CD4-positive, CD25-positive, alpha-beta regulatory T cell (primary cell): ENCODE measurements around the gene EGLN2. TPM values are rescaled to one million over a fixed set of nuclear protein-coding genes. Genes with fewer than 3 reads are reported as not detected.
"Not testable (repeated sequence)": the region's sequence is repeated elsewhere in the genome, so short reads cannot be mapped to it uniquely, and the experiment has no call there.

ENCODE experiments used
- ATAC-seq, 2 donors: fragments of 150-1000 bp; cut with Tn5 transposase; one replicate each; pipeline ENCODE4 v1.10.0; 2021; ENCODE audit warnings: low read depth in 2 of 2, moderate number of reproducible peaks in 2 of 2, moderate library complexity in 1 of 2
- DNase-seq, 3 donors: peaks; one replicate each; pipeline versions ENCODE4 v3.0.0 to v3.0.0-alpha.2; 2012 to 2022; ENCODE audit warnings: mixed read lengths in 1 of 3
- H3K27ac ChIP-seq: one replicate; pipeline ENCODE4 v1.7.0; 2013; ENCODE audit warnings: mild to moderate bottlenecking, low read length; ENCODE audit not compliant: insufficient read depth, poor library complexity, severe bottlenecking
- H3K27me3 ChIP-seq: one replicate; pipeline ENCODE4 v1.7.0; 2013; ENCODE audit warnings: low read length; ENCODE audit not compliant: control insufficient read depth, insufficient read depth
- H3K36me3 ChIP-seq: one replicate; pipeline ENCODE4 v1.7.0; 2013; ENCODE audit warnings: mild to moderate bottlenecking, low read length, moderate library complexity; ENCODE audit not compliant: control insufficient read depth, insufficient read depth
- H3K4me1 ChIP-seq: 2 replicates; pipeline ENCODE4 v1.7.0; 2013; ENCODE audit warnings: mild to moderate bottlenecking, low read length; ENCODE audit not compliant: insufficient read depth, control insufficient read depth, poor library complexity, severe bottlenecking
- H3K4me3 ChIP-seq: one replicate; pipeline ENCODE4 v1.7.0; 2013; ENCODE audit warnings: low read depth, mild to moderate bottlenecking, low read length, moderate library complexity
- H3K9me3 ChIP-seq, 2 experiments: 1 replicate in 1 of 2; 2 replicates in 1 of 2; pipeline ENCODE4 v1.7.0; 2013; ENCODE audit warnings: low read length in 2 of 2, mild to moderate bottlenecking in 1 of 2, moderate library complexity in 1 of 2; ENCODE audit not compliant: control insufficient read depth in 2 of 2
- H3K27ac Mint-ChIP-seq, 3 donors: one replicate each; pipeline ENCODE4 v1.8.0; 2020 to 2022; ENCODE audit warnings: mild to moderate bottlenecking in 3 of 3, mixed read lengths in 3 of 3, moderate library complexity in 2 of 3
- H3K27me3 Mint-ChIP-seq: one replicate; pipeline ENCODE4 v1.8.0; 2022; ENCODE audit warnings: mild to moderate bottlenecking, mixed read lengths
- H3K36me3 Mint-ChIP-seq: one replicate; pipeline ENCODE4 v1.8.0; 2020; ENCODE audit warnings: mixed read lengths
- H3K4me1 Mint-ChIP-seq, 4 donors: one replicate each; pipeline ENCODE4 v1.8.0; 2020 to 2022; ENCODE audit warnings: mixed read lengths in 4 of 4, mild to moderate bottlenecking in 1 of 4
- H3K4me3 Mint-ChIP-seq, 4 donors: one replicate each; pipeline ENCODE4 v1.8.0; 2020 to 2022; ENCODE audit warnings: mild to moderate bottlenecking in 4 of 4, mixed read lengths in 4 of 4, moderate library complexity in 3 of 4
- H3K9me3 Mint-ChIP-seq, 7 donors: one replicate each; pipeline ENCODE4 v1.8.0; 2020 to 2022; ENCODE audit warnings: mixed read lengths in 7 of 7, mild to moderate bottlenecking in 3 of 7, moderate library complexity in 2 of 7
- polyA plus RNA-seq, 4 donors: library from polyadenylated mRNA; unstranded; fragments of 300-500 nt; fragmentation: Illumina TruSeq; gene quantifications; one replicate each; pipeline ENCODE4 v1.2.3, GENCODE V29; 2021
- total RNA-seq: library from RNA; stranded (reverse); gene quantifications from one replicate; pipeline ENCODE4 v1.2.3, GENCODE V29; 2022

The EGLN2 gene
- total and polyA plus RNA-seq, 5 donors from 2014 or later = 135 to 191 (median 166) TPM

DNA sequence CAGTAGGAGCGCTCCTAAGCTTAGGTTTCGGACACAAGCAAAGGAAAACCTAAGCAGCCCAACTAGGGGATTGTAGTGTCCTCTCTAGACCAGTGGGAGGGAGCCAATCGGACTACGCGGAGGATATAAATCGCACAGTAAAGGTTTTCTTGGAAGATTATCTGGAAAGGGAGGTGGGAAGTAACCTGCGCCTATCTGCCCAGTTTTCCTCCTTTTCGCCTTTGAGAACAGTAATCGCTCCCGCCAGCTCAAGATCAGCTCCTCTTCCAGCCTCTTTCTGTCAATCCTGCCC, 21.4 kb upstream of the EGLN2 start:
- peaks cover 0 to 45% (median 20%) of the 10 kb centered on the region in 4 donors for H3K4me1 Mint-ChIP-seq
- no peak for ATAC-seq

DNA sequence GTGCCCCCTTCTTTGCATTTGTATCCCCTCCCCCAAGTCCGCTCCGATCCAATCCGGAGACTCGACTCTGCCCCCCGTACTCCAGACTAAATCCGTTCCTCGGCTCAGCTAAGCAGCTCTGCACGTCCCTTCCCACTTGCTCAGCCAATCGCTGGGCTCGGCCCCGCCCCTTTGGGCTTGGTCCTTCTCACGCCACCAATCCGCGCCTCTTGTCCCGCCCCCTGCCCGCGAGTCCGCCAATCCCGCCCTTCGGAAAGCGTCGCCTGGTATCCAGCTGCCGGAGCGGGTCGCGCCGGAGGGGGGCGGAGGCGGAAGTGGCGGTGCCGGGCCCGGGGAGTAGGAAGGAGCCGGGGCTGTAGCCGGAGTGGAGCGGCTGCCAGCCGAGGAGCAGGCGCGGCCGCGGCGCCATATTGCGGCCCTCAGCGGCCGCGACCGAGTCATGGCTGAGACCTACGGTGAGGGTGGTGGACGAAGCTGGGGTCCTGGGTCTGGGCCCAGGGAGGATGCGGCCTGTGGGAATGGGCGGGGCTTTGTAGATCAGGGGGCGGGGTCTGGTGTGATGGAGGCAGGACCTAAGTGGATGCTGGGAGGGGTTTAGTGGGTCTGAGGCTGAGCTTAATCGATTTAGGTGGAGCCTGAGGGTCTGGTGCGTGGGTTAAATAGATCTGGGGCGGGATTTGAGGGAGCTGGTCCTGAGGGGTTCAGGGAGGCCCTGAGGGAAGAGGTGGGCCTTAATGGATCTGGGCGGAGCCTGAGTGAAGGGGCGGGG, 20.9 kb upstream of the EGLN2 start, which contains the start of gene RAB4B:
TSS of gene RAB4B (plus strand) at position 311 of the 769 bp plus-strand sequence. CDS start at position 440, 129 bp downstream.
- Mint-ChIP-seq H3K4me1 (peaks cover 0 to 45% (median 20%) of the 10 kb centered on the region in 4 donors), H3K4me3 (peak within 1 kb of the TSS; percentile 94 to 99 (median 98)), H3K27me3 (peaks cover 8% of the 10 kb centered on the region), H3K27ac (peak within 1 kb of the TSS; percentile 94 to 98 (median 97)), H3K9me3 (no peaks in the 10 kb centered on the region), H3K36me3 (peaks cover 13% of the 10 kb centered on the region)
- Histone ChIP-seq H3K4me1 (peaks cover 22% of the 10 kb centered on the region), H3K36me3 (peaks cover 2% of the 10 kb centered on the region), H3K27ac (peak within 1 kb of the TSS; percentile 98), H3K27me3 (no peaks in the 10 kb centered on the region), H3K9me3 (no peaks in the 10 kb centered on the region), H3K4me3 (peak within 1 kb of the TSS; percentile 97)
- peak; percentile 86 to 87 for ATAC-seq
- DNase-seq = peak; percentile 100

More for the DNA sequence above, 21.4 kb upstream of the EGLN2 start:
- Mint-ChIP-seq H3K9me3 (no peaks in the 10 kb centered on the region), H3K27ac (peak overlapping the region; percentile 94 to 98 (median 97)), H3K27me3 (peaks cover 8% of the 10 kb centered on the region), H3K4me3 (peak overlapping the region; percentile 94 to 99 (median 98)), H3K36me3 (peaks cover 12% of the 10 kb centered on the region)
- Histone ChIP-seq H3K4me3 (peak overlapping the region; percentile 97), H3K9me3 (no peaks in the 10 kb centered on the region), H3K4me1 (peaks cover 22% of the 10 kb centered on the region), H3K27ac (peak overlapping the region; percentile 98), H3K36me3 (peaks cover 2% of the 10 kb centered on the region), H3K27me3 (no peaks in the 10 kb centered on the region)
- DNase-seq = no peak

DNA sequence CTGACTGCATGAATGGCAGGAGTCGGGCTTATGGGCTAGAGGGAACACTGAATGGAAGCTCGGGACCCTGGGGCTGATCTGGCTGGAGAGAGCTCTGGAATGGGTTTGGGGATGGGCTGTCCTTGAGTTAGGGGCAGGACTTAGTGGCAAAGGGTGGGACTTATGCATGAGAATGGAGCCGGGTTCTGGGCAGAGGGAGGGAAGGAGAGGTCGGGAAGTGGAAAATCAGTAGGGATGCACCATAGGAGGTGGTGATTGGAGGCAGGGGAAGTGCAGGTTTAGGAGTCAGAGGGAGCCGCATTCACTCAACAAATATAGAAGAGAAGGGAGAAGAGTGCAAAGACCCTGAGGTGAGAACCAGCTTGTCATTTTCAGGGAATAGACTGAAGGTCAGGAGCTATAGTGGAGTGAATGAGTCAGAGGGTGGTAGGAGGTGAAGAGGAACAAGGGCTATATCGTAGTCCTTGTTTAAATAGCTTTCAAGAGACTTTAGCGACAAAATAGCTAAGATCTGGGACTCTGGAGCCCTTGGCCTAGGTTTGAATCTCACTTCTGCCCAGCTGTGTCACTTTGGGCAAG, 20.2 kb upstream of the EGLN2 start:
- DNase-seq (no peak), ATAC-seq (no peak)
- peaks cover 0 to 47% (median 22%) of the 10 kb centered on the region in 4 donors for H3K4me1 Mint-ChIP-seq
- H3K36me3 ChIP-seq = peaks cover 2% of the 10 kb centered on the region
- H3K27ac ChIP-seq = peak overlapping the region; percentile 98
- H3K4me1 ChIP-seq = peaks cover 22% of the 10 kb centered on the region
- peaks cover 8% of the 10 kb centered on the region for H3K27me3 Mint-ChIP-seq
- H3K4me3 ChIP-seq = peak overlapping the region; percentile 77
- no peaks in the 10 kb centered on the region for H3K9me3 Mint-ChIP-seq
- no peaks in the 10 kb centered on the region for H3K9me3 ChIP-seq
- H3K36me3 Mint-ChIP-seq = peaks cover 17% of the 10 kb centered on the region
- peak overlapping the region; percentile 94 to 98 (median 97) for H3K27ac Mint-ChIP-seq
- no peaks in the 10 kb centered on the region for H3K27me3 ChIP-seq
- peak overlapping the region; percentile 94 to 99 (median 98) for H3K4me3 Mint-ChIP-seq

DNA sequence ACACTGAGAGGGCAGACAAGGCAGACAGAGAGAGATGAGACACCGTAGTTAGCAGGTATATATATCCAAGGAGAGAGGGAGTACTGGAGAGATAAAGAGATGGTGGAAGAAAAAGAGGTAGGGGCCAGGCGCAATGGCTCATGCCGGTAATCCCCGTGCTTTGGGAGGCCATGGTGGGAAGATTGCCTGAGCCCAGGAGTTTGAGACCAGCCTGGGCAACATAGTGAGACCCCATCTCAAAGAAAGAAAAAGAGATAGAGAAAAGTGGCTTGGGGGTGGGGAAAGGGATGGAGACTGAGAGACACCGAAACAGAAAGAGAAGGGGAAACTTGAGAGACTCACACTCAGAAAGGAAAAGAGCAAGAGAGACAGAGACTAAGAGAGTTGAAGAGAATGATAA, 18.4 kb upstream of the EGLN2 start:
- Mint-ChIP-seq H3K27ac (peak overlapping the region in 2 of 3 donors; percentile 62 to 82), H3K4me1 (peaks cover 0 to 47% (median 22%) of the 10 kb centered on the region in 4 donors), H3K9me3 (no peaks in the 10 kb centered on the region), H3K36me3 (peaks cover 17% of the 10 kb centered on the region), H3K27me3 (peaks cover 8% of the 10 kb centered on the region), H3K4me3 (peak overlapping the region in 3 of 4 donors; percentile 57 to 86 (median 58))
- no peak overlapping the region for H3K4me3 ChIP-seq
- H3K4me1 ChIP-seq = peaks cover 22% of the 10 kb centered on the region
- DNase-seq (no peak), ATAC-seq (no peak)
- H3K36me3 ChIP-seq = peaks cover 11% of the 10 kb centered on the region
- H3K27me3 ChIP-seq = no peaks in the 10 kb centered on the region
- no peaks in the 10 kb centered on the region for H3K9me3 ChIP-seq
- no peak overlapping the region for H3K27ac ChIP-seq

DNA sequence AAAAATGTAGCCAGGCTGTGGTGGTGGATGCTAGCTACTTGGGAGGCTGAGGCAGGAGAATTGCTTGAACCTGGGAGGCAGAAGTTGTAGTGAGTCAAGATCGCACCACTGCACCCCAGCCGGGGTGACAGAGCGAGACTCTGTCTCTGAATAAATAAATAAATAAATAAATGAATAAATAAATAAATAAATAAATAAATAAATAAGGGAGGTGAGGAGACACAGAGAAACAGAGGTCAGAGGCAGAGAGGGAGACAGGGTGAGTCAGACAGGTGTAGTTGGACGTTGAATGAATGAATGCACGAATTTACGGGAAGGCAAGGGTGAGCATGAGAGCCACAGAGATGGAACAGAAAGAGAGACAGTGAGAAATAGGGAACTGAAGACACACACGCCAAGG, 17.9 kb upstream of the EGLN2 start:
- Mint-ChIP-seq H3K9me3 (no peaks in the 10 kb centered on the region), H3K27me3 (peaks cover 8% of the 10 kb centered on the region), H3K4me1 (peaks cover 0 to 47% (median 22%) of the 10 kb centered on the region in 4 donors), H3K27ac (no peak overlapping the region), H3K36me3 (peaks cover 17% of the 10 kb centered on the region), H3K4me3 (no peak overlapping the region)
- H3K4me3 ChIP-seq = no peak overlapping the region
- no peak for DNase-seq
- no peak for ATAC-seq
- H3K27me3 ChIP-seq = no peaks in the 10 kb centered on the region
- peaks cover 11% of the 10 kb centered on the region for H3K36me3 ChIP-seq
- H3K9me3 ChIP-seq = no peaks in the 10 kb centered on the region
- no peak overlapping the region for H3K27ac ChIP-seq
- peaks cover 22% of the 10 kb centered on the region for H3K4me1 ChIP-seq

DNA sequence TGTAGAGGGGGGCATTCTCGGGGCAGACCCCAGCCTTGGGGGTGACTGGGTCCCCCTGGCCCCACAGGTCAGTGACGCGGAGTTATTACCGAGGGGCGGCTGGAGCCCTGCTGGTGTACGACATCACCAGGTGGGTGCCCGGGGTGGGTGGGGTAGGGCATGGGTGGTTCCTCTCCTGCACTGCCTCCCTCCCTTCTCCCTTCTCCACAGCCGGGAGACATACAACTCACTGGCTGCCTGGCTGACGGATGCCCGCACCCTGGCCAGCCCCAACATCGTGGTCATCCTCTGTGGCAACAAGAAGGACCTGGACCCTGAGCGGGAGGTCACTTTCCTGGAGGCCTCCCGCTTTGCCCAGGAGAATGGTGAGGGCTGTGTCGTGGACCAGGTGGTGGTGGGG, 15.3 kb upstream of the EGLN2 start:
- Histone ChIP-seq H3K27ac (no peak overlapping the region), H3K4me3 (no peak overlapping the region), H3K9me3 (no peaks in the 10 kb centered on the region), H3K4me1 (peaks cover 6% of the 10 kb centered on the region), H3K36me3 (peaks cover 17% of the 10 kb centered on the region), H3K27me3 (no peaks in the 10 kb centered on the region)
- no peak for ATAC-seq
- H3K4me1 Mint-ChIP-seq = peaks cover 0 to 29% (median 9%) of the 10 kb centered on the region in 4 donors
- DNase-seq = no peak
- no peak overlapping the region for H3K27ac Mint-ChIP-seq
- H3K27me3 Mint-ChIP-seq = no peaks in the 10 kb centered on the region
- H3K4me3 Mint-ChIP-seq = no peak overlapping the region
- H3K36me3 Mint-ChIP-seq = peaks cover 17% of the 10 kb centered on the region
- H3K9me3 Mint-ChIP-seq = no peaks in the 10 kb centered on the region

DNA sequence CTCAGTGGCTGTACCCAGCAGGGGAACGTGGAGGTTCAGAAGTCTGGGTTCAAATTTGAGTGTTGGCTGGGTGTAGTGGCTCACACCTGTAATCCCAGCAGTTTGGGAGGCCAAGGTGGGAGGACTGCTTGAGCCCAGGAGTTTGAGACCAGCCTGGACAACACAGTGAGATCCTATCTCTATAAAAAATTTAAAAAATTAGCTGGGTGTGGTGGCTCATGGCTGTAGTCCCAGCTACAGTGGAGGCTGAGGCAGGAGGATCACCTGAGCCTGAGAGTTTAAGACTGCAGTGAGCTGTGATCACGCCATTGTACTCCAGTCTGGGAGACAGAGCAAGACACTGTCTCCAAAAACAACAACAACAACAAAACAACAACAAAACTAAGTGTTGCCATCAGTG, 14.8 kb upstream of the EGLN2 start:
- H3K4me3 ChIP-seq, H3K27me3 ChIP-seq, H3K4me3 Mint-ChIP-seq, H3K4me1 ChIP-seq, H3K27me3 Mint-ChIP-seq, H3K9me3 ChIP-seq, H3K9me3 Mint-ChIP-seq, DNase-seq, H3K27ac ChIP-seq, ATAC-seq: not testable (repeated sequence)
- H3K36me3 ChIP-seq = peaks cover 17% of the 10 kb centered on the region
- peaks cover 17% of the 10 kb centered on the region for H3K36me3 Mint-ChIP-seq
- peaks cover 0 to 25% (median 5%) of the 10 kb centered on the region in 4 donors for H3K4me1 Mint-ChIP-seq
- peak overlapping the region in 1 of 3 donors; percentile 67 for H3K27ac Mint-ChIP-seq
